ENCODE results near the gene PCID2.

PCID2 gene

DNA sequence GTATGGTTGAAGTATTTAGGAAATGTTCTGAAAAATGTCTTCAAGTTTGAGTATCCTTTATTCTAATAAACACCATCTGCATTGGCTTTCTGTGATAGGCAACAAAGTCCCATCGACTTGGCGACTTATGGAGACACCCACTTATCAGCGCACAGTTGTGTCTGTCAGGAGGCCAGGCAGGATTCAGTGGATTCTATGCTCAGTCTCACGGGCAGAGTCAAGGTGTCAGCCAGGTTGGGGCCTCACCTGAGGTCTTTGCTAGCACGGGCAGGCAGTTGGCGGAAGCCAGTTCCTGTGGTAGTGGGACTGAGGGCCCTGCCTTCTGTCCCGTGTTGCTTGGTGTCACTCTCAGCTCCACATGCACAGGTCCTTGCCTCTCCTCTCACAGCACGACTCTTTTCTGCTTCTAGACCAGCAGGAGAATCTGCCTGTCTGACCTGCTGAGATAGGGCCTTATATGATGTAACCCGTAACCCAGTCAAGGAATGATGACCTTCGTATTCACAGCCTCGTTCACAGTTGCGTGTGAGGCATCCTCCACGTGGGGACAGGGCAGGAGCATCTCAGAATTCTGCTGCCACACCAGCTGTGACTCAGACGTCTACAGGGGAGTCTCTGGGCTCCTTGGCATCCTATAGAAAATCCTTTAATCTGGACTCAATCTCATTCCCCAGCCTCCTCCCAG is 10.9 kb upstream of the PCID2 start:
- DNase-seq: no peak

DNA sequence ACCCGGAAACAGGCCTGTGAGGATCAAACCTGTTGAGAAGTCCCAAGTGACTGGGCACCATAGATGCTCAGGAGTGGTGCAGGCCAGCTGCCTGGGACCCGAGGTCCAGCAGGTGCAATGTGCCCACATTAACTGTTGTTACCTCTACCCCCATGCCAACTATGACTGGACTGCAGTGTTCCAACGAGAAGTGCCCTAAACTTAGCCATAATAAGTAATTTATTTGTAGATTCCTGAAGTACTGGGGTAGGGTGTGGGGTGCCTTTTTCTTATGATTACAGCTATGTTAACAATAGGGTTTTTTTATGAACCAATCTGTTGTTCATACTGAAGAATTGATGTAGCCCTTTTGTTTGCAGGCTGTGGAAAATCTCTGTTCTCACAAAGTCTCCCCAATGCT is 10.1 kb upstream of the PCID2 start:
- no peak for DNase-seq

DNA sequence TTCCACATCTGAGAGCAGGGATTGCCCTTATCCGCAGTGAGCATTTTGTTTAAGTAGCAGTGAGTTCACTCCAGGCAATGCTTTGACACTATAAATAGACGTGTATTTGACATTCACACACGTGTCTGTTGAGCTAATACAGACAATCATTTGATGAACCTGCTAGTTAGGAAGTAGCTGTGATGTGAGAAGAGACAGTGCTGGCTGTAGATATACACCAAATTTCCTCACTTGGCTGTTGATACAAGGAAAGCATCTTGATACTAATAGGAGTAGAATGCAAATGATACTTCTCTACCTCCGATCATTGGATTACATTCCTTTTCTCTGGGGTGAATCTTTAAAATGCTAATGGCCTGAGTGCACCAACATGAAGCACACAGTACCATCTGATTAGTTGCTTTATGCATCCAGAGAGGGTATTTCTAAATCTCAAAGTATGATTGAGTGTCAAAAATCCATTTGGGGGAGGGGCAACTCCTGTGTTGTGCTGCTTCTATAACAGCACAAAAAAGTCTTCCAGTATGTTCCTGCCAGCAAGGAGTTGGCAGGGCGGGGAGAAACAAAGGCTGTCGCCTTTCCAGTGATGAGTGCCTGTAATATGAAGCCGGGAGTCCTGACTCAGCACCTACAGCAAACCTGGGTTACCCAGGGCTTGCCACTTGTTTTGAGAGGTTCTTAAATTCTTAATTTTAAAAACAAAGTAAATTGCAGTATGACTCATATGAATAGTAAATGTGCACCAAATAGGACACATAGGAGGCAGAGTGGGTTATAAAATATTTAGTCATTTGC is 8.0 kb upstream of the PCID2 start:
- no peak for DNase-seq

DNA sequence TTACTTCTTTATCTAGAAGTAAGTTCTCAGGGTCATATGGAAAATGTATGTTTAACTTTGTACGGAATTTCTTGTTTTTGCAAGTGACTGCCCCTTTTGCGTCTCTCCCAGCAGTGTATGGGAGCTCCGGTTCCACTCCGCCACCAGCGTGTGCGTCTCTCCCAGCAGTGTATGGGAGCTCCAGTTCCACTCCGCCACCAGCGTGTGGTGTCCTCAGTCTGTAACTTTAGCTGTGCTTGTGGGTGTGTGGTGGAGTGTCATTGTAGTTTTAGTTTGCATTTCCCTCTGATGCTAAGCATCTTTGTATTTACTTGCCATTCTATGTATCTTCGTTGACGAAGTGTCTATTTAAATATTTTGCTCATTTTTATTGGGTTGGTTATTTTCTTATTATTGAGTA is 3.3 kb upstream of the PCID2 start:
- no peak for DNase-seq

DNA sequence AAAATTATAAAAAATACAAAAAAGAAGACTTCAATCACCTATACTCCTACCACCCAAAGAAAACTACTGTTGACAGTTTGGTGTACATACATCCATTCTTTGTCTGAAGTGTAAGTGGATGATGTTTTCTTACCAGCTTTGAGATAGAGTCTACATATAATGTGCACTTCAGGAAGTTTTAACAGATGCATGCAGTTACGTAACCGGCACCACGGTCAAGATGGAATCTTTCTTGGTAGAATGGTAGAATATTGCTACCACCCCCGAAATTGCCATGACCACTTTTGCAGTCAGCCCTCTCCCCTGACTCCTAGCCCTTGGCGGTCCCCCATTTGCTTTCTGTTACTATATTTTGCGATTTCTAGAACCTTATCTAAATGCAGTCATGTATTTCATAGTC is 2.4 kb upstream of the PCID2 start:
- DNase-seq: no peak

DNA sequence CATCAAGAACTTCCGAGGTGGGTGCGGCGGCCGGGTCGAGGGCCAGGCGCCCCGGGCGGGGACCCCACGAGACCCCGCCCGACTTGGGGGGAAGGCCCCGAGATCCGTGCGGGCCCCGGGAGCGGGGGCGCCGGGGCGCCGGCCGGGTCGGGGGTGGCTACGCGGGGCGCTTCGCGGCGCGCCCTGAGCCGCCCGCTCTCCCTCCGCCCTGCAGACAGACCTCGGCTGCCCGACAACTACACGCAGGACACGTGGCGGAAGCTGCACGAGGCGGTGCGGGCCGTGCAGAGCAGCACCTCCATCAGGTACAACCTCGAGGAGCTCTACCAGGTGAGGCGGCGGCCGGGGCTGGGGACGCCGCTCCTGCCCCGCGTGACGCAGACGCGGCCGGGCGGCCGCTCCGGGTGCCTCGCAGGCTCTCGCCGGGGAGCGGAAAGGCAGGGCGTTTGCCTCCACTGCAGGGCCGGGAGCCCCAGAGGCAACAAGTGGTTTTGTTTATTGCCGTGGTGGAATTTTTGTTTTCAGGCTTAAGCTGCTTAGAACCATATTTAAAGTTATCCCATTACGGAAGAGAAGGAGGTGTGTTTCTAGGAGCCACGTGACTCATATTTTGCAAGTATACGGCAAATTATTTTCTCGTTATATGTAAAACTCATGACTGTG is 1.4 kb upstream of the PCID2 start:
- peak; percentile 71 for DNase-seq

DNA sequence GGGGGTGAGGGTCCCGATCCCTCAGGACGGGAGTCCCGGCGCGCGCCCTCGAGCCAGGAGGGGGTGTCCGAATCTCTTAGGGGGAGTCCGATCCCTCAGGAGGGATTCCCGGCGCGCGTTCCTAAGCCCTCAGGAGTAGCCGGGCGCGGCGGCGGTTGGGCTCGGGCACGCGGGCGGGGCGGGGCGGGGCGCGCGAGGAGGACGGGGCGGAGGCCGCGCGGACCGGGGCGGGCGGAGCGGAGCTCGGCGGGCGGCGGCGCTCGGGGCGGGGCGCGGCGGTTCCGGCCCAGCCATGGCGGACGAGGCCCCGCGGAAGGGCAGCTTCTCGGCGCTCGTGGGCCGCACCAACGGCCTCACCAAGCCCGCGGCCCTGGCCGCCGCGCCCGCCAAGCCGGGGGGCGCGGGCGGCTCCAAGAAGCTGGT is 878 bp upstream of the PCID2 start, which contains the start of gene CUL4A:
TSS of gene CUL4A (plus strand) at position 278 of the 423 bp plus-strand sequence. CDS start at position 293, 15 bp downstream.
- DNase-seq: peak; percentile 63

DNA sequence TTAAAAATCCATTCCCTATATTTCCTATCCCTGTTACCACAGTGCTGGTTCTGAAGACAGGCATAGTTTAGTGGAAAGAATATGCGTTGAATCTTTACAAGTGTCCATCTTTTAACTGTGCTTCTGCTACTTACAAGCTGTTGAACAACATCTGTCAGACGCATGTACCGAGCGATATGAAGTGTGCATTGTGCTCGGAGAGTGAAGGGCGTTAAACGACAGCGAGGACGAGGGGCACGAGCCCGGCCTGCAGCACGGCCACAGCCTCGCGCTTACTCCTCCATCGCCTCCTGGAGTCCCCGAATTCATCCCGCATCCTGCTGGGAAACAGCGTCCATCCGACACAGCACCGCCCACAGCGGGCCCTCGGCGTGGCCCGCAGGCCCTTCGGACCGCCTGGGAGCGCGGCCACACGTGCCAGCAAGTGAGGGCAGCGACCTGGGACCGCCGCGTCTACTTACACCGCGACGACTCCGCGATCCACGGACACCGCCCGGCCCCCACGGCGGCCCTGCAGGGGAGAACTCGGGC is 514 bp downstream of the PCID2 start:
- no peak for DNase-seq

DNA sequence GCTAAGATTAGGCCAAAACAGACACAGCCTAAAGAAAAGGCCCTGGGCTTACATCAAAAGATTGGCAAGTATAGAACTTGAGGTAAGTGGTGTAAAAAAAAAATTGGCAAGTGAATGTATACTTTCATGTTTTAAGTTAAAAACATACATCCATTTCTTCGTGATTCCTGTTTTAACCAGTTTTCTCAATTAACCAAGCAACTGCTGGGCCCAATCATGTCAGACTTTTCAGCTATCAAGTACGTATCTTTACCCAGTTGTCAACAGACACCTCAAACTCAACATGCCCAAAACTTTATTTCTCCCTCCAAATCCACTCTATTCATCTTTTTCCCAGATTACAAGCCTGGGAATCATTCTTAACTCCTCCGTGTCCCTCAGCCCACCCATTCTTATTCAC is 1.0 kb downstream of the PCID2 start:
- DNase-seq: no peak

DNA sequence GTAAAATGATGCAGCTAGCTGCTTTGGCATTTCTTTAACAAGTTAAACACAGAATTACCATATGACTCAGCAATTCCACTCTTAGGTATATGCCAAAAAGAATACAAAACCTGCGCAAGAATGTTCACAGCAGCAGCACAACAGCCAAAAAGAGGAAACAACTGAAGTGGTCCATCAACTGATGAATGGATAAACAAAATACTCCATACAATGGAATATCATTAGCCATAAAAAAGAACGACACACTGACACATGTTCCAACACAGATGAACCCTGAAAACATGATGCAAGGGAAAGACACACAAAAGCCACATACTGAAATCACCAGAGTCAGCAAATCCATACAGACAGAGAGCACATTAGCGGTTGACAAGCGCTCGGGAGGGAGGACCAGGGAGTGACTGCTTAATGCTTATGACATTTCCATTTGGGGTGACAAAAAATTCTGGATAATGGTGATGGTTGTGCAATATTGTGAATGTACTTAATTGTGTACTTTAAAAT is 3.0 kb downstream of the PCID2 start:
- DNase-seq: no peak

DNA sequence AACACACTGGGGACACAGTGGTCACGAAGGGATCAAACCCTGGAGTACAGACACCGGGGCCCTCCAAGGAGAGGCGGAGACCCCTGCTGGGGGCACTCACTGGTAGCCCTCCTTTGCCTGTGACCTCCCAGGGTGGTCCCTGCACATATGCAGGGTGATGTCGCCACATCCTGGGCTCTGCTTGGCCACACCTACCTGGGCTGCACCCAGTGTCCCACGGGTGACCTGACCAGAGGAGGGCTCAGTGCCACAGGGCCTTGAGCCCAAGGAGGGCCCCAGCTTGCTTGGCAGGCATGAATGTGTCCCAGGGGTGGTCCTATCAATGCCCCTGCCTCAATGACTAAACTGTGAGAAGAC is 4.1 kb downstream of the PCID2 start:
- no peak for DNase-seq

DNA sequence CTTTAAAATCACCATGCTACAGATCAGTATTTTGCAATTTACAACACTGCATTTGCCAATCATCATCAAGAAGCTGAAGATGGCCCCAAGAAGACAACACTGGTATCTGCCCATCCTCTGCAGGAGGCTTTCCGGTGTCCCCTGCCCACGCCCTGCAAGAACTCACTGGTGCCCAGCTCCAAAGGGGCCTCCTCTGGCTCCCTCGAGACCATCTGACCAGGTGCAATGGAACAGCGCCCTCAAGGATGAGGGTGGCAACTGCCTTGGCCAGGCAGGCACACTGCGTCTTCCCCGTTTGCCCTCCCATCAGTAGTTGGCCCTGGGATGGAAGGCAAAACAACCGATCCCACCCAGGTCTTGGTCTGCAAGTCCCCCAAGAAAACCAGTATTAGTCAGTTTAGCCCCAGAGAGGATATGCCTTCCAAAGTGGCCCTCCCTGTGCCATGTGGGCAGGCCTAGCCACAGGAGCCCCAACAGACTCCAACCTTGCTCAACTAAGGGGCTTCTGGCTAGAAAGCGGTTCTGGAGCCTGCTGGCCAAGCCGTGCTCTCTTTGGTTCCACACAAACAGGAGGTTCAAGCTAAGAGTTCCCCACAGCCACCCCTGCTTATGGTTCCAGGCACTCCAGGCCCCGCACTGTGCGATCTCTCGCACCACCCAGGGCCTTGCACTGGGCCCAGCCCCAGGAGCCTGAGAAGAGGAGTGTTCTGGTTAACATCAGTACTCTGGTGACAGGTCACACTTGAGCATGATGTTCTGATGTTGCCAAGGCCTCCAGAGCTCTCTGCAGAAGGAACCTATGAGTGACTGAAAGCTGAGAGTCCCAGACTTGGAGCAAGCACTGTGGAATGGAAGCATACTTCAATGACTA is 4.7 kb downstream of the PCID2 start:
- DNase-seq: no peak

DNA sequence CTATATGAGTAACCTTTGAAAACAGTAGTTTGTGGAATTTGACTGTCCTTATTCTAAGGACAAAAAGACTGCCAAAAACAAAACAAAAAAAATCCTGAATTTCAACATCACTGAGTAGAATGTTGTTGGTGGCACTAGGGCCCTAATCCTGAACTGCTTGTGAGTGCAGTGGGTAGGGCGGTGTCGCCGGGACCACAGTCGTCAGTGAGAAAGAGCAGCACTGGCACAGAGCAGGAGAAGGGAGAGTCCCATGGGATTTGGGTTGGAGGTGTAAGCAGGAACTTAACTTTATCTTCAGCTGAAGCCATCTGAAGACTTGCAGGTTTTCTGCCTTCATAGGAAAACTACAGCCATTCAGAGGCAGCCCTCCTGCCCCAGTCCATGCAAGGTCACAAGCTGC is 5.6 kb downstream of the PCID2 start:
- no peak for DNase-seq

DNA sequence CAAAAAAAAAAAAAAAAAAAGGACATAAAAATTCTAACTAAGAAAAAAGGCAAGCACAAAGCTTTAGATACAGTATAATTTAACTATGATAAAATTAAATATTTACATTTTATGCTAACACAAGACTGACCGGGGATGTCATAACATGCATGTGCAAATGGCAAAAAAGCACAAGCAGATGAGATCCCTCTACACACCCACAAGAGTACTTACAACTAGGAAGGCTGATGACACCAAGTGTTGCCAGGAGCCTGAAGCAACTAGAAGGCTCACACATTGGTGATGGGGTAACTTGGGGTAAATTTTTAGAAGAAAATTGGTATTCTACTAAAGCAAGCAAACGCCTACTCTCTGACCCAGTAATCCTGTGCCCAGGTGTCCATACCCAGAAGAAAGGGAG is 6.7 kb downstream of the PCID2 start:
- DNase-seq: no peak

DNA sequence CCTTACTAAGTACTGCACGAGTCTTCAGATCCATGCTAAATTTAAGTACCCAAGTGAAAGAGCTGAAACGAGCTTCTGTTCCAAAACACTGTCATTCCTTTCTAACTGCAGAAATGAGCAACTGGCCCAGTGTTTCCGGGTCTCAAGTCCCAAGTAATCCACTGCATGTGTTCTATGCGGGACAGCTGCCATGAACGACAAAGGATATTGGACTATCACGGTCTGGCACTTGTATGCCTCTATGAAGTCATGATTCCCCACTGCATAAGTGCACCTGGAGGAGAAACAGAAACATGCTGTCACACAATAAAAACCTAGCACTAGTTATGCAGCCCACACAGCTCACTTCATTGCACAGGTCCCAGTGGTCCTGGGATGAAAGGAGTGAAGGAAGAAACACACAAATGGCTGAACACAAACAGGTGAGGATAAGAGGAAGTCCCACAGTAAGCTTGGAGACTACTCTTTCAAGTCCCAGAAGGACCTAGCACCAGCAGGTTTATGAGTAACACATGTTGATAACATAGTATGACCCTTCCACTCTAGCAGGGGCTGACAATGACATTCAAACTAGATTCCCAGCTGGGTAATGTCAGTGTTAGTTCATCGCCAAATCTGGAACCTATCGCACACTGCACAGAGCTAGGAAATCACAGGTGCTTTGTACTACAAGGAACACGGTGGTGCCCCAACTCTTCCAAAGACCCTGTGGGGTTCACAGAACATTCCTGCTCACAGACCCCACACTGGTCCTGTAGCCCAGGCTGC is 11.3 kb downstream of the PCID2 start:
- no peak for DNase-seq

DNA sequence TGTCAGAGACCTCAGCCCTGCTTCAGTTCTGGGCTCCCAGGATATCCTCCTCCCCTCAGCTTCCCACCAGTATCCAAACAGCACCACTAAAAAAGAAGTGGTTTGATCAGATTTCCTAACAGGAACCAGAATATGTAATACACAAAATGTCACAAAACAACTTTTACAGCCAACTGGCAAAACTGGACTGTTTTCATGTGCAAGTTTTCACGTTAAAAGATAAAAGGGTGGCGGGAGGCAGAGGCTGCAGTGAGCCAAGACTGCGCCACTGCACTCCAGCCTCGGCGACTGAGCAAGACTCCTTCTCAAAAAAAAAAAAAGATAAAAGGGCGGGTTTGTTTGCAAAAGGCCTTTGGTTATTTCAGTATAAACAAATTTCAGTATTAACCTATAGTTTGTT is 13.1 kb downstream of the PCID2 start:
- DNase-seq: no peak

DNA sequence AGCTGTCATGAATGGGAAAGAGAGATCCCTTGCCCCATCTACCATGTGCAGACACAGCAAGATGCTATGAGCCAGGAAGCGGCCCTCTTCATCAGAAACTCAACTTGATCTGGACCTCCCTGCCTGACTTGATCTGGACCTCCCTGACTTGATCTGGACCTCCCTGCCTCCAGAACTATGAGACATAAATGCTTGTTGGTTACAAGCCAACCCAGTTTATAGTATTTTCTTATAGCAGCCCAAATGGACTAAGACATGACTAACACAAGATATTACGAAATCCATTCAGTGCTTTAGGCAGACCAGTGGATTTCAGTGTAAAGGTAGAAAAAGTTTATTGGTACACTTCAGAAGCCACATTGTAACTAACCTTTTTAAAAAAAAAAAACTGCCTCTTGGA is 15.6 kb downstream of the PCID2 start:
- no peak for DNase-seq

DNA sequence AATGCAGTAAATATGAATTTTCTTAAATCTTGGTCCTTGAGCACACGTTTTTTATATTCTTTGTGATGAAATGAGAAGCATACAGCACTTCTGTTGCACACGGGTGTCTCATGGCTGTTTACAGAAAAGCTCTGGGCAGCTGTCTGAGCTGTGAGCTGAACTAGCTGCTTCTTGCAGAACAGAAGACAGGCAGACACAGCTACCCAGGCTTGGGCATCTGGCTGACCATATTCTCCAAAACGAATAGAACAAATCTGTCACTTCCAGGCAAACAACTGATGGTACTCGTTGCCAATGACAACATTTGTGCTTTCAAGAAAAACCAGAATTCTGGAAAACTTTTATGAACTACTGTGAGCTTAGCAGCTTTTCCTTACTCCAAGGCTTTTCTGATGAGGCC is 16.2 kb downstream of the PCID2 start:
- DNase-seq: no peak

DNA sequence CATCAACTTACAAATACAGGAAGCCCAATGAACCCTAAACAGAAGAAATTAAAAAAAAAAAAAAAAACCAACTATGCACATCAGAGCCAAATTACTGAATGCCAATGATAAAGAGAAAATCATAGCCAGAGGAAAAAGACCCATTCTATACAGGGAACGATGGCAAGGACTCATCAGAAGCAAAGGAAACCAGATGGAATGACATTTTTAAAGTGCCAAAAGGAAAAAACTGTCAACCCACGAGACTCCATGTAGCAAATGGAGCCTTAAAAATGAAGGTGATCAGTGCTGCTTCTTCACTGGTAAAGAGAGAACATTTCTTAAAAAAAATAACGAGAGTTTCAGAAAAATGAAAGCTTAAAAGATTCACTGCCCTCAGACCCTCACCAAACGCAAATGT is 18.3 kb downstream of the PCID2 start:
- no peak for DNase-seq

DNA sequence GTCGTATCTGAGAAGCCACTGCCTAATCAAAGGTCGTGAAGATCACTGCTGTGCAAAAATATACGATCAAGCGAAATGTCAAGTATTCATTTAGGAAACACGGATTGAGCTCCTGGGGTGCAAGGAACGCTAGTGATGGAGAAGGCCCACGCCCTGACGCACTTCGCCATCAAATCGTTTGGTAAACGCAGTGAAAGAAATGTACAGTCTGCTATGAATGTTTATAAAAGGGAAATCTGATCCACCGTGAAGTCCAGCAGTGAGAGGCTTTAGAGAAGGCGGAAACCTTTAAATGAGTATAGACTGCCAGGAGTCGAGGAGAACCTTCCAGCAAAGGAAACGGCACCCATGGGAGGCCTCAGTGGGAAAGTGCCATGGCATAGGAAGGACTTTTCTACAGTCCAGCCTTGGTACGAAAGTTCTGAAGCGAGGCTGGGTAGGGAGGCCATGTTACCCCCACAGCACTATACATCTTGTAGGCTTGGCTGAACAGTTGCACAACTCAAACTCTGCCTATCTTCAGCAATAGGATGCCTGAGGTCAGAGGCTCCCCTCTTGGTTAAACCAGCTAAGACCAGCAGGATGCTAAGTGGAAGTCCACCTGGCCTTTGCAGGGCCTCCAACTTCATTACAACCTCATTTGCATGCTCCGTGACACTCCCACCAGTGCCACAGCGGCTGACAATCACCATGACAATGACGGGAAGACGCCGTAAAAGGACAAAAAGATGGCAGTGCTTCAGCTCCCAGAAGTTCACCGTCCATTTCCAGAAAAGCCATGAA is 20.4 kb downstream of the PCID2 start:
- DNase-seq: no peak

DNA sequence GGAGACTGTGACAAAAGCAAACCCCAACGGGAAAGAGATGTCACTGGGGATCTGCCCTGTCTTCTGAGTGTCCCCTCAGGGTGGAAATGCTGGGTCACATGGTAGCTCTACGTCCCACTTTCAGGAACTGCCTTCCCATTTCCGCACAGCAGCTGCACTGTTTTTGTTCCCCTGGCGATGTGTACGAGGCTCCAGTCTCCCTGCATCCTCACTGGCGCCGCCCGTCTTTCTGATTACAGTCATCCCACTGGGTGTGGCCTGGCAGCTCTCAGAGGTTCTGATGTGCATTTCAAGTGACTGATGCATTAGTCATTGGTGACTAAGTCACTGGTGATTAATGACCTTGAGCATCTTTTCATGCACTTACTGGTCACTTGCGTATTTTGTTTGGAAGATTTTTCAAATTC is 21.2 kb downstream of the PCID2 start:
- no peak for DNase-seq

All from T-helper 9 cell (primary cell).